H1 (cell line): ENCODE data around the gene ZNF423. TPM values are rescaled to one million over a fixed set of nuclear protein-coding genes. Genes with fewer than 3 reads are reported as not detected.

ENCODE experiments used
- ATF2 ChIP-seq: IDR thresholded peaks from 2 replicates; pipeline ENCODE4 v1.6.1; 2012; ENCODE audit warnings: low read length, inconsistent platforms
- NANOG ChIP-seq: IDR thresholded peaks from 2 replicates; pipeline ENCODE4 v1.6.1; 2011; ENCODE audit warnings: low read length, low read depth, mild to moderate bottlenecking, inconsistent platforms; ENCODE audit not compliant: insufficient read depth, poor library complexity, severe bottlenecking
- POLR2A ChIP-seq, 2 experiments: IDR thresholded peaks; 1 replicate in 1 of 2; 2 replicates in 1 of 2; pipeline ENCODE4 v1.6.1; 2011; ENCODE audit warnings: low read depth in 2 of 2, low read length in 2 of 2, mild to moderate bottlenecking in 2 of 2; ENCODE audit errors: control extremely low read depth in 1 of 2
- RBBP5 ChIP-seq: IDR thresholded peaks from 2 replicates; pipeline ENCODE4 v1.7.1; 2012; ENCODE audit warnings: low read depth, mild to moderate bottlenecking, inconsistent platforms, low read length, moderate library complexity, borderline replicate concordance
- SAP30 ChIP-seq: fragments of 300-600 bp; sonication (generic); IDR thresholded peaks from 2 replicates; pipeline ENCODE4 v1.7.1; 2012; ENCODE audit warnings: low read length, moderate library complexity, mild to moderate bottlenecking, inconsistent platforms; ENCODE audit not compliant: insufficient read depth, insufficient replicate concordance
- SIRT6 ChIP-seq: IDR thresholded peaks from one replicate; pipeline ENCODE4 v1.7.1; 2012; ENCODE audit warnings: low read length, inconsistent platforms
- TEAD4 ChIP-seq: IDR thresholded peaks from 2 replicates; pipeline ENCODE4 v1.6.1; 2012; ENCODE audit warnings: low read depth, low read length, inconsistent platforms, mixed read lengths
- polyA plus RNA-seq, 7 experiments: library from polyadenylated mRNA; depleted of rRNA in 3 of 7; stranded (reverse) in 5 of 7; unstranded in 2 of 7; fragments of >200 nt in 5 of 7; fragments of 200-250 nt in 2 of 7; gene quantifications; 1 replicate in 5 of 7; 2 replicates in 1 of 7; 4 replicates in 1 of 7; pipeline versions ENCODE4 v1.2.1 to v1.2.3, GENCODE V29; 2011 to 2013; ENCODE audit warnings: missing spikeins in 2 of 7, mixed read lengths in 2 of 7
- total RNA-seq: library from RNA; stranded (reverse); fragmentation: NEBNext Ultra II Directional; extraction: Animal tissue kit (Norgen Biotek cat#: 25700); gene quantifications from 2 replicates; pipeline ENCODE4 v1.2.1, GENCODE V29; 2021

Gene ZNF423
- total and polyA plus RNA-seq, 2 of the 8 experiments (the other 6 are each of a cell fraction or from before 2014, with no cell fraction given): 38.2 to 52.3 TPM

GRCh38 chr16:49734331-49734730 is 121.6 kb downstream of the ZNF423 start (continued):
- no peak for TF ChIP-seq SAP30
- no peak for TF ChIP-seq NANOG
- no peak for TF ChIP-seq POLR2A (IDR thresholded peaks at IDR 0.05; ENCODE audit: control extremely low read depth in 1 of 2, low read depth in 2 of 2, low read length in 2 of 2)
- no peak for TF ChIP-seq TEAD4
- TF ChIP-seq RBBP5: no peak
- no peak for TF ChIP-seq SIRT6
- TF ChIP-seq ATF2: no peak
